Activated CD8-positive, alpha-beta memory T cell treated with anti-CD3 and anti-CD28 coated beads for 36 hours (primary cell): ENCODE results near the gene TRMT2B. TPM values are rescaled to one million over a fixed set of nuclear protein-coding genes. Genes with fewer than 3 reads are reported as not detected.
"Not testable (repeated sequence)": the region's sequence is repeated elsewhere in the genome, so short reads cannot be mapped to it uniquely, and the experiment has no call there.

Experiments used
- CTCF ChIA-PET: fragments of 350-600 bp; sonication (Branson Sonifier 250); formaldehyde crosslinking; loops from one replicate; lab custom pipeline; 2021; ENCODE audit warnings: antibody characterized with exemption; lab: Charles Lee
- POLR2A ChIA-PET: fragments of 350-600 bp; sonication (Branson Sonifier 250); formaldehyde crosslinking; loops from one replicate; lab custom pipeline; 2021; ENCODE audit warnings: antibody characterized with exemption; lab: Charles Lee
- total RNA-seq, 2 experiments: library from RNA; stranded (reverse); gene quantifications; one replicate each; pipeline ENCODE4 v1.2.3, GENCODE V29; 2021

The TRMT2B gene
- total RNA-seq, 2 experiments from 2014 or later: 16.5 to 17.1 TPM

GRCh38 chrX:101022020-101022419 lies 29.9 kb downstream of the TRMT2B start:
- ChIA-PET POLR2A (interaction anchor here (0.7 kb wide), 1 partner anchor 16 kb away, joined by 3 read pairs; no protein-coding TSS in a partner anchor), CTCF (no interaction called here)

GRCh38 chrX:101012031-101012430 lies 39.9 kb downstream of the TRMT2B start:
- CTCF ChIA-PET, POLR2A ChIA-PET: not testable (repeated sequence)

GRCh38 chrX:101009090-101009489 lies 42.8 kb downstream of the TRMT2B start:
- POLR2A ChIA-PET: no interaction called here
- CTCF ChIA-PET: no interaction called here

DNA sequence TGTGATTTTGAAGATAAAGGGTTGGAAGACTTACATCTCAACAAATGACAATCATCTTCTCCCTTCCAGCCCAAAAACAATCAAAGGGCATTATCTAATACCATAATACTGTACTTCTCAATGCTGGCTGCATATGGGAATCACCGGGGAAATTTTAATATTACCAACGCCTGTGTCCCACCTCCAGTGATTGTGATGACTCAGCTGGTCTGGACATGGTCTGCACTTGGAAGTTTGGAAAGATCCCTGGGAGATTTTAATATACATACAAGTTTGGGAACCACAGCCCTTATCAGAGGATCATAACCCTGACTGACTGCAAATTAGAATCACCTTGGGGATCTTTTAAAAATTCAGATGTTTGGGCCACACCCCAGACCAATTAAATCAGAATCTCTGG lies 52.5 kb downstream of the TRMT2B start:
- CTCF ChIA-PET: no interaction called here
- POLR2A ChIA-PET: no interaction called here

- POLR2A ChIA-PET: no interaction called here
- CTCF ChIA-PET: no interaction called here
Measured at GRCh38 chrX:100995469-100995868, 56.4 kb downstream of the TRMT2B start.

DNA sequence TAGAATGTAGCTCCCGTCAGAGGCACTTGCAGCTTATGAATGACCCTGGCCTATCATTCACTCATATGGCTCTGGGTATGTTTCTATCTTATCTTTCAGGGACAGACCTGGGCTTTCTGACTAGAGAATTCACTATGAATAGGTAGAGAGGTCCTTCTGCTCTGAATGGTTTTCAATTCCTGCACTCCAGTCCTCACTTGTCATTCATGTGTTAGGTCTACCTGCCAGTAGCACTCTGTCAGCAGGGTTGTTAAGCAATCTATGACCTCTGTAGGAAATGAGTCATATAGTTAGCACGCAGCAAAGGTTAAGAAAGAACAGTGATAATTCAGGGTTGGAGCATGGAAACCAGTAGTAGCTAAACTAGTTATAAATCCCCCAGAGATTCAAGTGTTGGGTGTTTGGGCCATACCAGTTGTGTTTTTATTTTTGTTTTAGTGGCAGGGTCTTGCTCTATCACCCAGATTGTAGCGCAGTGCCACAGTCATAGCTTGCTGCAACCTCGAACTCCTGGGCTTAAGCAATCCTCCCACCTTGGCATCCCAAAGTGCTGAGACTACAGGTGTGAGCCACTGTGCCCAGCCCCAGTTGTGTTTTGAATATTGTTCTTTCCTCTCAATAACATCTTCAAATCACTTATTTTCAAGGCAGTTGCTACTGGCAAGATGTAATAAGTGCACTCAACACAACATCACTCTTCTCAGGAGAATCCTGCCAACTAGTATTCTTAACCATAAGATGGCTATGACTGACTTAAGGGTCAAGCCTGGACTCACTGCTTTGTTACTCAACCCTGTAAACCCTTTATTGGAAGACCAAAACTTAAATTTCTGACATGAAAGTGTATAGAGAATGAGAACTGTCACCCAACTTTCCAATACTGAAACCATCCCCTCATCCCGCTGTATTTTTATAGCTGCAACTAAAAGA lies 57.3 kb downstream of the TRMT2B start:
- POLR2A ChIA-PET: no interaction called here
- CTCF ChIA-PET: no interaction called here

DNA sequence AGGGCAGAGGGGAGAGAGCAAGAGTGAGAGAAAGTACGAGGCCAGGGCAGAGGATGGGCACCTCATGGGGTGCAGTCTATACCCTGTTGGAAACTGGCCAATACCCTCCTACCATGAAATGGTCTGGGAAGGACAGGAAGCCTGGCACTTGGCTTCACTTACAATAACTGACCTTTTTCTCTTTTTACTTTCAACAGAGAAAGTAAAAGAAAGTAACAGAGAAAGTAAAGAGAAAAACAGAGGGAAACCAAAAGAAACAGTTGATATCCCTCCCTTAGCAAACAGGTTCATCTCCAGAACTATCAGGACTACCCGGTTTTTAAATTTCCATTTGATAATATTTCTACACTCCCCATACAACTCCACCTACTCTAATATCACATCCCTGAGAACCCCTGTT lies 61.8 kb downstream of the TRMT2B start:
- POLR2A ChIA-PET: no interaction called here
- CTCF ChIA-PET: no interaction called here

DNA sequence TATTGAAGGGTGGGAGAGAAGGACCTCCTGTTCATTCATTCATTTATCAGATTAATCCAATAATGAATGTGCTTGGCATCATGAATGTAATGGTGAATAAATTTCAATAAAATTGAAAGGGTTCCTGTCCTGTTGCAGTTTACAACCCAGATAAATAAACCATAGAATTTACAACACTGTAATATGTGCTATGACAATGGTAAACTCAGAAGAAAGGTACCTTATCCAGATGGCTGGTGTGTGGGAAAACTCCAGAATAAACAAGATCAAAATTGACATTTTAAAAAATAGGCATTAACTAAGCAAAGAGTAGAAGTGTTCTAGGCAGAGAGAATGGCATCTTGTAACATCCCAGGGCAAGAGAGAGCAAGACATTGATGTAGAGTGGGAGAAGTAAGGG lies 67.1 kb downstream of the TRMT2B start:
- CTCF ChIA-PET: no interaction called here
- POLR2A ChIA-PET: no interaction called here

DNA sequence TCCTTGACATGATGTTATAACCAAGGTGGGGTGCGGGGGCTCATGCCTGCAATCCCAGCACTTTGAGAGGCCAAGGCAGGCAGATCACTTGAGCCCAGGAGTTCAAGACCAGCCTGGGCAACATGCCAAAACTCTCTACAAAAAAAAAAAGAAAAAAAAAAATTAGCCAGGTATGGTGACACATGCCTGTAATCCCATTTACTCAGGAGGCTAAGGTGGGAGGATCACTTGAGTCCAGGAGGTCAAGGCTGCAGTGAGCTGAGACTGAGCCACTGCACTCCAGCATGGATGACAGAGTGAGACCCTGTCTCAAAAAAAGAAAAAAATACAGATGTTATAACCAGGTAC lies 70.4 kb downstream of the TRMT2B start:
- CTCF ChIA-PET, POLR2A ChIA-PET: not testable (repeated sequence)

- ChIA-PET POLR2A (no interaction called here), CTCF (no interaction called here)
Measured at GRCh38 chrX:100980608-100981497, 71.1 kb downstream of the TRMT2B start.

GRCh38 chrX:100979881-100980607 lies 71.9 kb downstream of the TRMT2B start:
- POLR2A ChIA-PET: no interaction called here
- CTCF ChIA-PET: no interaction called here

DNA sequence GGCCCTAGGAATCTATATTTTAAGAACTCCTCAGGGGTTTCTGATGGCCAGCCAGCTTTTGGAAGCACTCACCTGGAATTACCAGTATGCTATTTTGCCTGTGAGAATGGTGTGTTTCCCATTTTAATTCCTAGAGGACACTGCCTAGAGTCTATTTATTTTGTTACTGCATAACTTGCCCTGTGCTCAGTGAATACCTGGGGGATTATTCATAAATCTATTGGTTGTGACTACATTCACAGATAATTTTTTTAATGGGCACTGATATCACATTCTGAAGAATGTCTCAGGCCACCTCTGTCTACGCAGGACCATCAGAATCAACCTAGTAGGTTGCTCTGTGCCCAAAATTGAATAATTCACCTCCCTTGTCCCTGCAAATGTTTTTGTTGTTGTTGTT lies 75.7 kb downstream of the TRMT2B start:
- CTCF ChIA-PET: no interaction called here

DNA sequence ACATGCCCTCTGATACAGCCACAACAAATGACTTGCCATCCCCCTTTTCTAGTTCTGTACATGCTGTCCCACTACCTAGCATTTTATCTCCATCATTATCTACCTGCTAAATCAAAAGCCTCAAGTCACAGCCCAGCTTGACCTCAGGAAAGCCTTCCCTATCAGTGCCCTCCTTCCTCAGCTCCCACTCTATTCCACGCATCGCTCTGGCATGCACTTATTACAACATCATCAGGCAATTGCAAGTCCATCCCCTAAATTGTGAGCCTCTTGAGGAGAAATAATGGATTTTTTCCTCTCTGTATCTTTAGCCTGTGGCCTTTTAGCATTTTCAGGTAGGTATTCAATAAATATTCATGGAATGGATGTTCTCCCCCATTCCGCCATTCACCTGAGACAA lies 76.7 kb downstream of the TRMT2B start:
- ChIA-PET CTCF (interaction anchor here (0.5 kb wide), 1 partner anchor 58 kb away, joined by 3 read pairs; no protein-coding TSS in a partner anchor), POLR2A (no interaction called here)

More for the DNA sequence above, 75.7 kb downstream of the TRMT2B start:
- POLR2A ChIA-PET: no interaction called here

GRCh38 chrX:100973411-100973810 lies 78.5 kb downstream of the TRMT2B start:
- CTCF ChIA-PET: no interaction called here
- POLR2A ChIA-PET: no interaction called here

DNA sequence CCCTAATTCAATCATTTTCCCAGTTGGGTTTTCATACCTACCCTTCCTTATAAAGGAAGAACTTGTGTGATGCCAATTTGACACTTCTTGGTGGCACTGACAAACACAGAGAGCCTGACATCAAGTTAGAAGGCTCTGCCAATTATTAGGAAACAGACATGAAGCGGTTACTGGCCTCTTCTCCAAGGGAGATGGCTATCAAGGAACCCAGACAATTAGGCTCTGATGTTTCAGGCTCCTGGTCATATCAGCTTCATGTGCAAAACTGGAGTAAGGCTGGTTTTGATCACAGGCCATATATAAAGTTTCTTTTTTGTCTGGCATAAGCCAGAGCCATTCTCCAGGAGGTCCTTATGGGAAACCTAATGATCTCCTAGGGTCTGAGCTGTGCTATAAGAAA lies 82.0 kb downstream of the TRMT2B start:
- POLR2A ChIA-PET: no interaction called here
- CTCF ChIA-PET: no interaction called here

DNA sequence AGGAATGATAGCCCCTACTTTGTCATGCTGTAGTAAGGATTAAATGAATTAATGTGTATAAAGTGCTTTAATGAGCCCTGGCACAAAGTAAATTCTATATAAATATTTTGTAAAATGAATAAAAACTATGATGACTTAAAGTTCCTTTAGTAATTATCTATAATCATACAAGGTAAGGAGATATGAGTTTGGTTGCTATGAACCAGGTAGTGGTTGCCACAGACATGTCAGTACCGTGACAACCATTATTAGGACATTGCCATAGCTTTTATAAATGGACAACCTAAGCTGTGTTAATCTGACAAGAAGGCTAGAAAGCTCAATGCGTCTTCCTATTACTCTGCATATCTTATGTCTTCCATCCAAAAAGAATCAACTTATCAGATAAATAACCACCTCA lies 82.5 kb downstream of the TRMT2B start, which contains the start of gene ARL13A:
Gene ARL13A (plus strand): TSS at position 301 of the 400 bp plus-strand sequence. CDS start 3,982 bp downstream, outside the sequence.
- CTCF ChIA-PET: no interaction called here
- POLR2A ChIA-PET: no interaction called here

- ChIA-PET POLR2A (no interaction called here), CTCF (no interaction called here)
Measured at GRCh38 chrX:100964362-100964761, 87.5 kb downstream of the TRMT2B start.

DNA sequence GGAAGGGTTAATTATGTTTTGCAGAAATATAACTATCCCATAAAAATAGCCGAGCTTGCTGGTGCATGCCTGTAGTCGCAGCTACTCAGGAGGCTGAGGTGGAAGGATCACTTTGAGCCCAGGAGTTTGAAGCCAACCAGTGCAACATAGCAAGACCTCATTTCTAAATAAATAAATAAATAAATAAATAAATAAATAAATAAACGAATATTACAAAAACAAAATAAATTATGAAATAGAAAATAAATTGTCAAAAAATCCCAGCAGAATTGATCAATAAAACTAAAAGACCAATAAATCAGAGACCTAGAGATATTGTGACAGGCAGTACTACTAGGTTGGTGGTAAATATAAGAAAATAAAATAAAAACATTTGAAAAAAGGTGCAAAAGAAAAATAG lies 89.1 kb downstream of the TRMT2B start:
- POLR2A ChIA-PET: no interaction called here
- CTCF ChIA-PET: no interaction called here
